Suprapubic skin (tissue), 4 donors: ENCODE results near the gene SND1. TPM values are rescaled to one million over a fixed set of nuclear protein-coding genes. Genes with fewer than 3 reads are reported as not detected.

Experiments used
- DNase-seq, 2 donors: peaks; one replicate each; pipeline ENCODE4 v3.0.0-alpha.2; 2019; ENCODE audit warnings: low spot score in 2 of 2
- H3K27ac ChIP-seq: fragments of 200-600 bp; sonication (generic); one replicate; pipeline ENCODE4 v1.5.1; 2019
- H3K27me3 ChIP-seq: fragments of 200-600 bp; sonication (generic); one replicate; pipeline ENCODE4 v1.5.1; 2019
- H3K36me3 ChIP-seq: fragments of 200-600 bp; sonication (generic); one replicate; pipeline ENCODE4 v1.5.1; 2019
- H3K4me1 ChIP-seq: fragments of 200-600 bp; sonication (generic); one replicate; pipeline ENCODE4 v1.5.1; 2019
- H3K4me3 ChIP-seq: fragments of 200-600 bp; sonication (generic); one replicate; pipeline ENCODE4 v1.5.1; 2019; ENCODE audit warnings: mild to moderate bottlenecking
- H3K9me3 ChIP-seq: fragments of 200-600 bp; sonication (generic); one replicate; pipeline ENCODE4 v1.5.1; 2019
- EP300 ChIP-seq: sonication (generic); formaldehyde crosslinking; IDR thresholded peaks from one replicate; pipeline ENCODE4 v1.6.1; 2017; ENCODE audit warnings: antibody characterized with exemption
- POLR2A ChIP-seq, 2 donors: fragments of 450-650 bp; IDR thresholded peaks; one replicate each; pipeline ENCODE4 v1.6.1; 2017; ENCODE audit warnings: antibody characterized with exemption in 2 of 2, mild to moderate bottlenecking in 2 of 2, moderate library complexity in 2 of 2
- POLR2AphosphoS5 ChIP-seq, 3 donors: sonication (generic); formaldehyde crosslinking; IDR thresholded peaks; one replicate each; pipeline ENCODE4 v1.6.1; 2017; ENCODE audit warnings: antibody characterized with exemption in 3 of 3
- WGBS: methylation state at CpG from one replicate; pipeline ENCODE4 v1.1.5; 2018; 5-methylcytosine and 5-hydroxymethylcytosine counted together
- total RNA-seq, 4 donors: library from RNA; depleted of rRNA; stranded (reverse); fragments of >200 nt; gene quantifications; one replicate each; pipeline ENCODE4 v1.1.0, GENCODE V29; 2016
- TF ChIP-seq, protein P1 (sequence below), 2 donors: fragments of 200-600 bp in 1 of 2; fragments of 450-650 bp in 1 of 2; sonication (generic) in 1 of 2; IDR thresholded peaks; one replicate each; pipeline ENCODE4 v1.5.1; 2016 to 2019; ENCODE audit warnings: antibody characterized with exemption in 2 of 2, mild to moderate bottlenecking in 1 of 2, moderate library complexity in 1 of 2

The SND1 gene
- total RNA-seq, 4 donors from 2014 or later, result 72.2 to 99.8 (median 77.2) TPM

DNA sequence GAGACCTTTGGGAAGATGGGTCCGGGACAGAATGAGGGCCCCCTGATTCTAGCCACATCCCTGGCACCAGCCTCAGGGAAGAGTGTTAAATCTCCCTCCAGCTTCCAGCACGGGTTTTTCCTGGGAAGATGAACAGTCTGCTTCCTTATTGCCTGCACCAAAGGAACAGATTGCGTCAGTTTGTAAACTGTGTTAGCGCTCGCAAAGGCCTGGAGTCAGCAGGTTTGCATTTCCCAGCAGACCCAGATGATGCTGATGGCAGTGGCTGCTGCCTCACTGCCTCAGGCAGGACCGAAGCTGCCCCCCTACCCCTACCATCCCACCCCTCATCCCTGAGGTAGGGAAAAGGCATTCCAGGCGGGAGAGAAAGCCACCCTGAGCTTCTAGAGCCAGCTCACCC is 413.9 kb downstream of the SND1 start:
- H3K36me3 ChIP-seq, result no peaks in the 10 kb centered on the region
- no peaks in the 10 kb centered on the region for H3K27me3 ChIP-seq
- H3K4me1 ChIP-seq, result no peaks in the 10 kb centered on the region
- TF ChIP-seq, protein P1, sequence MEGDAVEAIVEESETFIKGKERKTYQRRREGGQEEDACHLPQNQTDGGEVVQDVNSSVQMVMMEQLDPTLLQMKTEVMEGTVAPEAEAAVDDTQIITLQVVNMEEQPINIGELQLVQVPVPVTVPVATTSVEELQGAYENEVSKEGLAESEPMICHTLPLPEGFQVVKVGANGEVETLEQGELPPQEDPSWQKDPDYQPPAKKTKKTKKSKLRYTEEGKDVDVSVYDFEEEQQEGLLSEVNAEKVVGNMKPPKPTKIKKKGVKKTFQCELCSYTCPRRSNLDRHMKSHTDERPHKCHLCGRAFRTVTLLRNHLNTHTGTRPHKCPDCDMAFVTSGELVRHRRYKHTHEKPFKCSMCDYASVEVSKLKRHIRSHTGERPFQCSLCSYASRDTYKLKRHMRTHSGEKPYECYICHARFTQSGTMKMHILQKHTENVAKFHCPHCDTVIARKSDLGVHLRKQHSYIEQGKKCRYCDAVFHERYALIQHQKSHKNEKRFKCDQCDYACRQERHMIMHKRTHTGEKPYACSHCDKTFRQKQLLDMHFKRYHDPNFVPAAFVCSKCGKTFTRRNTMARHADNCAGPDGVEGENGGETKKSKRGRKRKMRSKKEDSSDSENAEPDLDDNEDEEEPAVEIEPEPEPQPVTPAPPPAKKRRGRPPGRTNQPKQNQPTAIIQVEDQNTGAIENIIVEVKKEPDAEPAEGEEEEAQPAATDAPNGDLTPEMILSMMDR (IDR thresholded peaks at IDR 0.05), result no peak
- TF ChIP-seq EP300, result no peak
- no peak for TF ChIP-seq POLR2AphosphoS5 (IDR thresholded peaks at IDR 0.05)
- no peak for TF ChIP-seq POLR2A (IDR thresholded peaks at IDR 0.05)
- no peak for DNase-seq
- 100% methylated on average over 1 of the region's 7 CpGs for WGBS
- no peak overlapping the region for H3K4me3 ChIP-seq
- no peak overlapping the region for H3K27ac ChIP-seq
- H3K9me3 ChIP-seq, result no peaks in the 10 kb centered on the region

DNA sequence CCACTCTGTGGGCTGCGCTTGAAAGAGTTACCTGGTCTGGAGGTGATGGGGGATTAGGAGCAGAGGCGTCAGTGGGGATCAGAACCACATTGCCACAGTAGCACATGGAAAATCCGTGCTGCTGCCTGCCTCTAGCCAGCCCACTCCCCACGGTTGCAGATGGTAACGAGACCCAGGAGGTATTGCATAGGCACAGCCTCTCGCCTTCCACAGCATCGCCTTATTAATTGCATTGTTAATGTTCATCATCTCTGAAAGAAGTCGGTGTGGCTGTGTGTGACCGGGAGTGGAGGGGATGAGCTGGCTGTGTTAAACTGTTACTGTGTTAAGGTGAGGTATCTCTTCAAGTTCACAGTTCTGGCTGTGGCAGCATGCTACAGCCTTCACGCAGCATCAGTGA is 414.4 kb downstream of the SND1 start:
- WGBS, result 91% methylated on average over 10 of the region's 10 CpGs
- no peaks in the 10 kb centered on the region for H3K36me3 ChIP-seq
- H3K9me3 ChIP-seq, result no peaks in the 10 kb centered on the region
- H3K4me1 ChIP-seq, result no peaks in the 10 kb centered on the region
- H3K27me3 ChIP-seq, result no peaks in the 10 kb centered on the region
- TF ChIP-seq POLR2A (IDR thresholded peaks at IDR 0.05) (no peak), EP300 (no peak), POLR2AphosphoS5 (IDR thresholded peaks at IDR 0.05) (no peak)
- TF ChIP-seq, protein P1 (IDR thresholded peaks at IDR 0.05), result no peak
- DNase-seq, result no peak
- no peak overlapping the region for H3K4me3 ChIP-seq
- H3K27ac ChIP-seq, result no peak overlapping the region

DNA sequence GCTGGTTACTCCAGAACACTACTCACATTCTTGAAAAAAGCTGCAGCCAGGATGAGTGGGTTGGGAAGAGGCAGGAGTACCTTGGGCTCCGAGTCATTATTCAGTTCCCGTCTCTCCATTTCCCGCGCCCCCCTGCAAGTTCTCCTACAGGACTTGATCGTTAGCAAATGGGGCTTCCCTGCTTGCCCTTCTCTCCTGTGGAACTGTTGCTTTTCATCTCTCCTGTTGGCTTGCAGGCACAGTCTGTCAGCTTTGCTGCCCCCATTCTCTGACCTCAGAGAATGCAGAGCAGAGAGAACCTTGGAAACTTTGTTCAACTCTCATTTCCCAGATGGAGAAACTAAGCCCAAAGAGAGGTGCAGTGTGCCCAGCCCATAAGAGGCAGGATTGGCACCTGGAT is 414.9 kb downstream of the SND1 start:
- Histone ChIP-seq H3K4me1 (no peaks in the 10 kb centered on the region), H3K36me3 (no peaks in the 10 kb centered on the region), H3K27me3 (no peaks in the 10 kb centered on the region), H3K27ac (no peak overlapping the region), H3K9me3 (no peaks in the 10 kb centered on the region), H3K4me3 (no peak overlapping the region)
- TF ChIP-seq, protein P1 (IDR thresholded peaks at IDR 0.05), result no peak
- TF ChIP-seq POLR2AphosphoS5 (IDR thresholded peaks at IDR 0.05), result no peak
- TF ChIP-seq EP300, result no peak
- TF ChIP-seq POLR2A (IDR thresholded peaks at IDR 0.05), result no peak
- 68% methylated on average over 5 of the region's 5 CpGs for WGBS
- DNase-seq, result no peak

DNA sequence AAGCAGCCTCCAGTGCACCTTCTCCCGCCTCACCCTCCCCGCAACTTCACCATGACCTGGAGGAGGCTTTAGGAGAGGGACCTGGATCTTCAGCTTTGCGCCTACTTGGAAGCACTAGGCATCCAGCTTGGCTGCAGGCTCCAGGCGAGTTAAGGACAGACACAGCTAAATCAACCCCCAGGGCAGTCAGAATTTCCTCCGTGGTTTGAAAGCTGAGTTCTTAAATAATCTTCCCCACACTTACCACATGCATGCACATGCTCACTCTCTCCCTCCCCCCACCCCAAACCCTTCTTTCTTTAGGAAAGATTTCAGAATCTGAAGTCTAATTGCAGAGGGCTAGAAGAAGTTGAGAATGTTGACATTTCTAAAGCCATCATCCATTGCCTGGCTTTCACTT is 416.0 kb downstream of the SND1 start:
- TF ChIP-seq POLR2AphosphoS5 (IDR thresholded peaks at IDR 0.05) (no peak), POLR2A (IDR thresholded peaks at IDR 0.05) (no peak), EP300 (no peak)
- TF ChIP-seq, protein P1 (IDR thresholded peaks at IDR 0.05), result no peak
- H3K4me1 ChIP-seq, result no peaks in the 10 kb centered on the region
- no peak overlapping the region for H3K27ac ChIP-seq
- WGBS, result 73% methylated on average over 5 of the region's 5 CpGs
- no peaks in the 10 kb centered on the region for H3K27me3 ChIP-seq
- no peaks in the 10 kb centered on the region for H3K9me3 ChIP-seq
- H3K4me3 ChIP-seq, result no peak overlapping the region
- DNase-seq, result no peak
- H3K36me3 ChIP-seq, result no peaks in the 10 kb centered on the region

DNA sequence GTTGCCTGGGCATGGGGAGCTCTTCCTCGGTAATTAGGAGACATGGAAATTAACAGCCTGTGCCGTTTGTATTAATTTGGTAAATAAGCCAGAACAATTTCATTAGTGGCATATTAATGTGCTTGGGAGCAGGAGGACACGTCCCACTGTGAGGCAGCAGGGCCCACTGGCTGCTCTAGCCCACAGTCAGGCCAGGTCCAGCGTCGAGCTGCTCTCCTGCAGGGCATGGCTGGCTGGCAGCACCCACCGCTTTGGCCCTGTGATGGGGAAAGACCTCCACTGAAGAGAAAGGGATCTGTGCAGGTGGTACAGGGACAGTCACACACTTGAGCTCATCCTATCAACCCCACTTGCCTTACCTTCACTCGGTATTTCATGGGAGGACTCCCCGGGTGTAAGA is 416.8 kb downstream of the SND1 start:
- 88% methylated on average over 8 of the region's 8 CpGs for WGBS
- TF ChIP-seq, protein P1 (IDR thresholded peaks at IDR 0.05), result no peak
- no peak for TF ChIP-seq POLR2AphosphoS5 (IDR thresholded peaks at IDR 0.05)
- TF ChIP-seq EP300, result no peak
- no peak for TF ChIP-seq POLR2A (IDR thresholded peaks at IDR 0.05)
- no peaks in the 10 kb centered on the region for H3K9me3 ChIP-seq
- H3K27me3 ChIP-seq, result no peaks in the 10 kb centered on the region
- no peak overlapping the region for H3K27ac ChIP-seq
- H3K4me3 ChIP-seq, result no peak overlapping the region
- H3K4me1 ChIP-seq, result no peaks in the 10 kb centered on the region
- no peak for DNase-seq
- no peaks in the 10 kb centered on the region for H3K36me3 ChIP-seq
